AG09309 (cell line): ENCODE data around the gene CFAP298.

ENCODE experiments used
- DNase-seq: peaks from one replicate; pipeline ENCODE4 v3.0.0-alpha.2; 2010; ENCODE audit warnings: low read depth
- H3K4me3 ChIP-seq: 2 replicates; pipeline ENCODE4 v1.5.1; 2011; ENCODE audit warnings: mild to moderate bottlenecking, low read depth, low read length, moderate library complexity; ENCODE audit not compliant: control insufficient read depth
- CTCF ChIP-seq: IDR thresholded peaks from 2 replicates; pipeline ENCODE4 v1.5.1; 2011; ENCODE audit warnings: mild to moderate bottlenecking, low read depth, low read length, inconsistent platforms; ENCODE audit not compliant: insufficient read depth, control insufficient read depth; ENCODE audit errors: missing control alignments

CFAP298 gene

GRCh38 chr21:32585970-32586369, 26.2 kb downstream of the CFAP298 start:
- TF ChIP-seq CTCF, result no peak
- DNase-seq, result no peak
- H3K4me3 ChIP-seq, result no peak overlapping the region

- DNase-seq, result no peak
- no peak within 1 kb of the TSS for H3K4me3 ChIP-seq
- TF ChIP-seq CTCF, result no peak
Measured at GRCh38 chr21:32585042-32585710, 27.0 kb downstream of the CFAP298 start, which contains the start of gene TCP10L. TSS of gene TCP10L (minus strand) at chr21:32585523. CDS start at chr21:32584304, 1,219 bp downstream.

GRCh38 chr21:32584472-32584871, 27.7 kb downstream of the CFAP298 start:
- no peak for TF ChIP-seq CTCF
- no peak overlapping the region for H3K4me3 ChIP-seq
- DNase-seq, result no peak

GRCh38 chr21:32581732-32582131, 30.4 kb downstream of the CFAP298 start:
- no peak for TF ChIP-seq CTCF
- H3K4me3 ChIP-seq, result no peak overlapping the region
- no peak for DNase-seq

- TF ChIP-seq CTCF, result no peak
- no peak overlapping the region for H3K4me3 ChIP-seq
- no peak for DNase-seq
Measured at GRCh38 chr21:32580949-32581348, 31.2 kb downstream of the CFAP298 start.

GRCh38 chr21:32578107-32578691, 34.0 kb downstream of the CFAP298 start:
- peak; percentile 50 for TF ChIP-seq CTCF
- no peak overlapping the region for H3K4me3 ChIP-seq
- DNase-seq, result no peak
